Natural killer cell (primary cell): ENCODE results near the gene FAT4. TPM values are rescaled to one million over a fixed set of nuclear protein-coding genes. Genes with fewer than 3 reads are reported as not detected.

ENCODE experiments used
- ATAC-seq, 3 donors: fragments of 150-1000 bp in 2 of 3; fragments of 200-7000 bp in 1 of 3; cut with Tn5 transposase; 1 replicate in 1 of 3; 2 replicates in 2 of 3; pipeline ENCODE4 v1.10.0; 2021; ENCODE audit warnings: mild to moderate bottlenecking in 2 of 3, moderate library complexity in 2 of 3
- DNase-seq, 2 donors: peaks; one replicate each; pipeline versions ENCODE4 v3.0.0 to v3.0.0-alpha.2; 2013 to 2021; ENCODE audit warnings: mixed read lengths in 1 of 2
- H3K27ac ChIP-seq: one replicate; pipeline ENCODE4 v1.5.1; 2013; ENCODE audit warnings: mild to moderate bottlenecking, low read length
- H3K27me3 ChIP-seq: one replicate; pipeline ENCODE4 v1.6.1; 2013; ENCODE audit warnings: low read length; ENCODE audit not compliant: control insufficient read depth, insufficient read depth
- H3K36me3 ChIP-seq: one replicate; pipeline ENCODE4 v1.6.1; 2013; ENCODE audit warnings: low read length; ENCODE audit not compliant: control insufficient read depth, insufficient read depth
- H3K4me1 ChIP-seq: one replicate; pipeline ENCODE4 v1.6.1; 2013; ENCODE audit warnings: low read length; ENCODE audit not compliant: control insufficient read depth, insufficient read depth
- H3K4me3 ChIP-seq: one replicate; pipeline ENCODE4 v1.5.1; 2013; ENCODE audit warnings: low read length
- H3K9me3 ChIP-seq: one replicate; pipeline ENCODE4 v1.6.1; 2013; ENCODE audit warnings: low read length; ENCODE audit not compliant: control insufficient read depth, insufficient read depth
- H3K27ac Mint-ChIP-seq, 2 donors: one replicate each; pipeline ENCODE4 v1.8.0; 2022; ENCODE audit warnings: mild to moderate bottlenecking in 2 of 2, mixed read lengths in 2 of 2, moderate library complexity in 1 of 2
- H3K27me3 Mint-ChIP-seq, 2 donors: one replicate each; pipeline ENCODE4 v1.8.0; 2022; ENCODE audit warnings: low read depth in 2 of 2, mixed read lengths in 2 of 2
- H3K36me3 Mint-ChIP-seq: one replicate; pipeline ENCODE4 v1.8.0; 2022; ENCODE audit warnings: mixed read lengths
- H3K4me1 Mint-ChIP-seq, 2 donors: one replicate each; pipeline ENCODE4 v1.8.0; 2022; ENCODE audit warnings: mixed read lengths in 2 of 2
- H3K4me3 Mint-ChIP-seq: one replicate; pipeline ENCODE4 v1.8.0; 2022; ENCODE audit warnings: mild to moderate bottlenecking, moderate library complexity, mixed read lengths
- H3K9me3 Mint-ChIP-seq, 2 donors: one replicate each; pipeline ENCODE4 v1.8.0; 2022; ENCODE audit warnings: mixed read lengths in 2 of 2
- WGBS: methylation state at CpG from one replicate; pipeline ENCODE4 v1.1.7; 2013; ENCODE audit warnings: missing lambda C conversion rate; ENCODE audit not compliant: insufficient coverage; 5-methylcytosine and 5-hydroxymethylcytosine counted together
- intact Hi-C: fragments of 100-400 bp; cut with micrococcal nuclease; formaldehyde crosslinking; loops from one replicate; pipeline ENCODE4 v1.14.2; 2022
- total RNA-seq, 4 donors: library from RNA; stranded (reverse); fragments of 120-200 nt in 1 of 4; gene quantifications; one replicate each; pipeline versions ENCODE4 v1.2.3 to v1.2.4, GENCODE V29; 2013 to 2022
- TF ChIP-seq, protein P1 (sequence below): fragments of 200-600 bp; IDR thresholded peaks from one replicate; pipeline ENCODE4 v1.8.0; 2022; ENCODE audit warnings: antibody characterized with exemption

FAT4 gene
- total RNA-seq, 3 donors from 2014 or later (not counting 1 experiment from before 2014, with no cell fraction given): 4.5 to 8.0 (median 5.1) TPM

DNA sequence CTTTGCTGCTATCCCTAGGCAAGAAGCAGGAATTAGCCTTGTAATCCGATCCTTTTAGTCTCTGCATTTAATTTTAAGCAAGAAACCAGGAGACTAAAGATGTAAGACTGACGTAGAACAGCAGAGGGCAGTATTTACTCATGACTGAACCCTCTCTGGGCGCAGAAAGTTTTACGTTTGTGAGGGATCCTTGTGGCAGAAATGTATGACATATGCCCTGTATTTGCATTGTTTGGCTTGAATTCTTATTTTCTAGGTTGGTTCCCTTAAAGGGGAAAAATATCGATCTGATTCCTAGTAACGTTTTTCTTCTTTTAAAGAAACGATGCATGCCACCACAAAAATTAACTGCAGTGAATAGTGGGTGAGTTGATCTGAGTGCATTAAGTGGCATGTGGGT, 1.3 kb upstream of the FAT4 start:
- Histone ChIP-seq H3K36me3 (no peaks in the 10 kb centered on the region), H3K4me3 (no peak overlapping the region), H3K9me3 (peaks cover 4% of the 10 kb centered on the region), H3K27ac (no peak overlapping the region), H3K27me3 (peaks cover 2% of the 10 kb centered on the region), H3K4me1 (peaks cover 36% of the 10 kb centered on the region)
- no peaks in the 10 kb centered on the region for H3K36me3 Mint-ChIP-seq
- H3K27ac Mint-ChIP-seq: peak overlapping the region; percentile 64 to 92
- 0% methylated on average over 6 of the region's 7 CpGs for WGBS
- intact Hi-C loops: loop anchor here (1.0 to 10.0 kb wide), 2 partner anchors 151 to 429 kb away; no protein-coding TSS in a partner anchor
- peak in 1 of 2 donors; percentile 59 for DNase-seq
- H3K27me3 Mint-ChIP-seq: peaks cover 14 to 17% of the 10 kb centered on the region in 2 donors
- H3K9me3 Mint-ChIP-seq: no peaks in the 10 kb centered on the region
- peak overlapping the region; percentile 87 for H3K4me3 Mint-ChIP-seq
- TF ChIP-seq, protein P1, sequence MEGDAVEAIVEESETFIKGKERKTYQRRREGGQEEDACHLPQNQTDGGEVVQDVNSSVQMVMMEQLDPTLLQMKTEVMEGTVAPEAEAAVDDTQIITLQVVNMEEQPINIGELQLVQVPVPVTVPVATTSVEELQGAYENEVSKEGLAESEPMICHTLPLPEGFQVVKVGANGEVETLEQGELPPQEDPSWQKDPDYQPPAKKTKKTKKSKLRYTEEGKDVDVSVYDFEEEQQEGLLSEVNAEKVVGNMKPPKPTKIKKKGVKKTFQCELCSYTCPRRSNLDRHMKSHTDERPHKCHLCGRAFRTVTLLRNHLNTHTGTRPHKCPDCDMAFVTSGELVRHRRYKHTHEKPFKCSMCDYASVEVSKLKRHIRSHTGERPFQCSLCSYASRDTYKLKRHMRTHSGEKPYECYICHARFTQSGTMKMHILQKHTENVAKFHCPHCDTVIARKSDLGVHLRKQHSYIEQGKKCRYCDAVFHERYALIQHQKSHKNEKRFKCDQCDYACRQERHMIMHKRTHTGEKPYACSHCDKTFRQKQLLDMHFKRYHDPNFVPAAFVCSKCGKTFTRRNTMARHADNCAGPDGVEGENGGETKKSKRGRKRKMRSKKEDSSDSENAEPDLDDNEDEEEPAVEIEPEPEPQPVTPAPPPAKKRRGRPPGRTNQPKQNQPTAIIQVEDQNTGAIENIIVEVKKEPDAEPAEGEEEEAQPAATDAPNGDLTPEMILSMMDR: peak; percentile 87
- peak; percentile 22 to 55 (median 32) for ATAC-seq
- H3K4me1 Mint-ChIP-seq: peaks cover 35 to 47% of the 10 kb centered on the region in 2 donors

DNA sequence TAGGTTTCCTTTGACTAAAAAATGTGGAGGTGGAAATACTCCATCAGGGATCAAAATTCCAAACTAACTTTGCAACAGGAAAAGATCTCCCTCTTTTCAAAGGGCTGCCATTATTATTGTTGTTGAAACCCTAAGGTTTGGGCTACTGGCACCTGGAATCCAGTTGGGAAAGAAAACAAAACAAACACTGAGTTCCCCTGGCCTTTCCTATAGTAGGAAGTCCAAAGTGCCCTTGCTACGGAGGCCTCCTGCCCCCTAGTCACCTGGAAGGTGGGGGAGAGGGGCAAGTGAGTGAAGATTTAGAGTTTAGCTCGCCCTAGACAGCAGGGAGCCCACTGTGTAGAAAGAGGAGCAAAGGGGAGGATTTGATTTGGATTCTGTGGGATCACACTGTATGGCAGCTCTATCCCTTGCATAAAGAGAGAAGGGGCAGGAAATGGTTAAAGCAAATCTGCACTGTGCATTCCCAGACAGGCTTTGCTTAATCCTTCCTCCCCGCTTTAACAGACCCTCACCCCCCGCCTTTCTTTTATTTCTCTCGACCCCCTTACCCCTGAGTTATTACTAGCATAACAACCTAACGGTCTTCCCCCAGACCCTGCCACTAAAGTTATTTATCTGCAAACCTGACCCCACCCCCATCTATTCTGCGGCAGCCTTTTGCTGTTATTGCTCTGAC, 627 bp upstream of the FAT4 start:
- Histone ChIP-seq H3K4me3 (peak overlapping the region; percentile 77), H3K27me3 (peaks cover 2% of the 10 kb centered on the region), H3K36me3 (no peaks in the 10 kb centered on the region), H3K9me3 (peaks cover 4% of the 10 kb centered on the region), H3K27ac (no peak overlapping the region), H3K4me1 (peaks cover 36% of the 10 kb centered on the region)
- intact Hi-C loops: loop anchor here (1.0 to 10.0 kb wide), 2 partner anchors 151 to 428 kb away; no protein-coding TSS in a partner anchor
- TF ChIP-seq, protein P1: no peak
- Mint-ChIP-seq H3K9me3 (no peaks in the 10 kb centered on the region), H3K27me3 (peaks cover 14 to 17% of the 10 kb centered on the region in 2 donors), H3K27ac (peak overlapping the region; percentile 78 to 92), H3K4me1 (peaks cover 39 to 51% of the 10 kb centered on the region in 2 donors), H3K36me3 (no peaks in the 10 kb centered on the region), H3K4me3 (peak overlapping the region; percentile 96)
- DNase-seq (no peak), ATAC-seq (no peak)
- WGBS: 18% methylated on average over 7 of the region's 7 CpGs

DNA sequence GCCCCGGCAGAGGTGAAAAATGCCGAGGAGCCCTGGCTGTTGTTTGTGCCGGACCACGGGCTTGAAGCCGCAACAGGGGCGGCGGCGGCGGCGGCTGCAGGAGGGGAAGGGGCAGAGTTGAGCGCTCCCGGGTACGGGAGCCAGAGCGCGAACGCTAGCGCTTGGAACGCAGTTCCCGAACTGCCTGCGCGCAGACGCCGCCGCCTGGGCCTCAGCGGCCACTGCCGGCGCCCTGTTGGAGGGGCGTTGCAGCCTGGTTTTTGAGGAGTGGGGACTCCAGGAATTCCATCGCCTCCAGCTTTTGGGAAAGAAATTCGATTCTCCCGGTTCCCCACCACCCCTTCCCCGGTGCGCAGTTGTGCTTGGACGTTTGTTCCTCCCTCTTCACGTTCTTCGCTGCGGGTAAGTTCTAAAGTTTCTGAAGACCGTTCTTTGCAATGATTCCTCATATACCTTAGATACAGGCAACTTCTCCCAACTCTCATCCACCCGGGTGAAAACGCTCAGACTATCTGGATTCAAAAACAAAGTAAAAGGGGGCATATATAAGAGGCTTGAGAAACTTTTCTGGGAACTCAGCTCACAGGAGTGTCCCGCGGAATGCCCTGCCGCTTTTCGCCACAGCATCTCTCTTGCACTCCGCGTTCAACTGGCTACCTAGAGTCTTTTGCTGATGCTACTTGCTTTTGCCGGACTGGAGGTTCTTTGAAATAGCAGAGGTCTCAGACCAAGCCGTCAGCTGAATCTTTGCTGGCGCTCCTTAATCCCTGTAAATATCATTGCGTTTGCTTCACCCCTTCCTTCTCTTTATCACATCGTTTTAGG, 1.0 kb downstream of the FAT4 start:
- H3K4me1 ChIP-seq: peaks cover 36% of the 10 kb centered on the region
- ATAC-seq: no peak
- intact Hi-C loops: loop anchor here (10.0 kb wide), 1 partner anchor 149 kb away; no protein-coding TSS in a partner anchor
- peak; percentile 4 to 34 for DNase-seq
- H3K27ac Mint-ChIP-seq: peak overlapping the region; percentile 78 to 92
- H3K27me3 ChIP-seq: peaks cover 2% of the 10 kb centered on the region
- H3K36me3 Mint-ChIP-seq: no peaks in the 10 kb centered on the region
- peaks cover 43 to 57% of the 10 kb centered on the region in 2 donors for H3K4me1 Mint-ChIP-seq
- H3K27ac ChIP-seq: peak overlapping the region; percentile 62
- H3K4me3 Mint-ChIP-seq: peak overlapping the region; percentile 96
- H3K27me3 Mint-ChIP-seq: peaks cover 8 to 11% of the 10 kb centered on the region in 2 donors
- H3K4me3 ChIP-seq: peak overlapping the region; percentile 77
- TF ChIP-seq, protein P1: no peak
- peaks cover 0 to 2% of the 10 kb centered on the region in 2 donors for H3K9me3 Mint-ChIP-seq
- under 1% methylated on average over 51 of the region's 51 CpGs for WGBS
- peaks cover 4% of the 10 kb centered on the region for H3K9me3 ChIP-seq
- H3K36me3 ChIP-seq: no peaks in the 10 kb centered on the region
